ENCODE results near the gene INHBB.

Gene INHBB

GRCh38 chr2:120396861-120397811, 51.2 kb downstream of the INHBB start:
- Histone ChIP-seq H3K36me3 (ENCODE audit: insufficient read depth, low read length) (no peaks in the 10 kb centered on the region), H3K9me3 (ENCODE audit: low read length) (no peaks in the 10 kb centered on the region), H3K4me1 (ENCODE audit: insufficient read depth, low read length) (no peaks in the 10 kb centered on the region), H3K4me3 (ENCODE audit: low read length) (no peak overlapping the region), H2AFZ (ENCODE audit: low read depth, low read length) (no peak overlapping the region), H3K27me3 (ENCODE audit: insufficient read depth, low read length) (peaks cover 51% of the 10 kb centered on the region)

GRCh38 chr2:120398051-120398995, 52.4 kb downstream of the INHBB start:
- Histone ChIP-seq H3K9me3 (ENCODE audit: low read length) (no peaks in the 10 kb centered on the region), H3K4me1 (ENCODE audit: insufficient read depth, low read length) (no peaks in the 10 kb centered on the region), H3K36me3 (ENCODE audit: insufficient read depth, low read length) (no peaks in the 10 kb centered on the region), H3K27me3 (ENCODE audit: insufficient read depth, low read length) (peaks cover 51% of the 10 kb centered on the region), H3K4me3 (ENCODE audit: low read length) (no peak overlapping the region), H2AFZ (ENCODE audit: low read depth, low read length) (no peak overlapping the region)

- Histone ChIP-seq H3K27me3 (ENCODE audit: insufficient read depth, low read length) (peaks cover 49% of the 10 kb centered on the region), H3K9me3 (ENCODE audit: low read length) (no peaks in the 10 kb centered on the region), H3K36me3 (ENCODE audit: insufficient read depth, low read length) (no peaks in the 10 kb centered on the region), H2AFZ (ENCODE audit: low read depth, low read length) (no peak overlapping the region), H3K4me1 (ENCODE audit: insufficient read depth, low read length) (no peaks in the 10 kb centered on the region), H3K4me3 (ENCODE audit: low read length) (no peak overlapping the region)
Measured at GRCh38 chr2:120398996-120399888, 53.3 kb downstream of the INHBB start.

GRCh38 chr2:120399889-120400240, 53.9 kb downstream of the INHBB start:
- no peak overlapping the region for H3K4me3 ChIP-seq (ENCODE audit: low read length)
- H3K9me3 ChIP-seq (ENCODE audit: low read length), result no peaks in the 10 kb centered on the region
- no peak overlapping the region for H2AFZ ChIP-seq (ENCODE audit: low read depth, low read length)
- peaks cover 50% of the 10 kb centered on the region for H3K27me3 ChIP-seq (ENCODE audit: insufficient read depth, low read length)
- H3K36me3 ChIP-seq (ENCODE audit: insufficient read depth, low read length), result no peaks in the 10 kb centered on the region
- no peaks in the 10 kb centered on the region for H3K4me1 ChIP-seq (ENCODE audit: insufficient read depth, low read length)

- Histone ChIP-seq H2AFZ (ENCODE audit: low read depth, low read length) (no peak overlapping the region), H3K4me1 (ENCODE audit: insufficient read depth, low read length) (no peaks in the 10 kb centered on the region), H3K4me3 (ENCODE audit: low read length) (no peak overlapping the region), H3K27me3 (ENCODE audit: insufficient read depth, low read length) (peaks cover 46% of the 10 kb centered on the region), H3K36me3 (ENCODE audit: insufficient read depth, low read length) (no peaks in the 10 kb centered on the region), H3K9me3 (ENCODE audit: low read length) (no peaks in the 10 kb centered on the region)
Measured at GRCh38 chr2:120400551-120400950, 54.6 kb downstream of the INHBB start.

Data from neuron (in vitro differentiated cells).